Chondrocyte (in vitro differentiated cells): ENCODE results near the gene PRSS50. TPM values are rescaled to one million over a fixed set of nuclear protein-coding genes. Genes with fewer than 3 reads are reported as not detected.

Experiments
- DNase-seq: peaks from one replicate; pipeline ENCODE4 v3.0.0; 2021; ENCODE audit warnings: mixed read lengths, low spot score
- H3K27ac Mint-ChIP-seq: one replicate; pipeline ENCODE4 v1.8.0; 2021; ENCODE audit warnings: mild to moderate bottlenecking, moderate library complexity, mixed read lengths; ENCODE audit not compliant: unreplicated experiment
- H3K27me3 Mint-ChIP-seq: 2 replicates; pipeline ENCODE4 v1.8.0; 2021; ENCODE audit warnings: low read depth, mixed read lengths
- H3K36me3 Mint-ChIP-seq: 2 replicates; pipeline ENCODE4 v1.8.0; 2021; ENCODE audit warnings: low read depth, mixed read lengths
- H3K4me1 Mint-ChIP-seq: 2 replicates; pipeline ENCODE4 v1.8.0; 2021; ENCODE audit warnings: low read depth, mild to moderate bottlenecking, mixed read lengths
- H3K4me3 Mint-ChIP-seq: one replicate; pipeline ENCODE4 v1.8.0; 2021; ENCODE audit warnings: mild to moderate bottlenecking, moderate library complexity, mixed read lengths; ENCODE audit not compliant: unreplicated experiment
- H3K9me3 Mint-ChIP-seq: 2 replicates; pipeline ENCODE4 v1.8.0; 2021; ENCODE audit warnings: low read depth, mixed read lengths
- total RNA-seq: library from RNA; stranded (reverse); gene quantifications from 3 replicates; pipeline ENCODE4 v1.2.1, GENCODE V29; 2021
- TF ChIP-seq, protein P1 (sequence below): fragments of 200-600 bp; sonication (generic); IDR thresholded peaks from 2 replicates; pipeline ENCODE4 v1.5.0; 2021; ENCODE audit warnings: antibody characterized with exemption, mild to moderate bottlenecking, moderate library complexity

Gene PRSS50
- total RNA-seq, 1 donor from 2014 or later = not detected

GRCh38 chr3:46713898-46714552 lies 3.6 kb downstream of the PRSS50 start:
- Mint-ChIP-seq H3K27me3 (peaks cover 4% of the 10 kb centered on the region), H3K4me3 (no peak overlapping the region), H3K9me3 (no peaks in the 10 kb centered on the region), H3K27ac (no peak overlapping the region), H3K36me3 (no peaks in the 10 kb centered on the region), H3K4me1 (no peaks in the 10 kb centered on the region)
- DNase-seq = no peak
- TF ChIP-seq, protein P1, sequence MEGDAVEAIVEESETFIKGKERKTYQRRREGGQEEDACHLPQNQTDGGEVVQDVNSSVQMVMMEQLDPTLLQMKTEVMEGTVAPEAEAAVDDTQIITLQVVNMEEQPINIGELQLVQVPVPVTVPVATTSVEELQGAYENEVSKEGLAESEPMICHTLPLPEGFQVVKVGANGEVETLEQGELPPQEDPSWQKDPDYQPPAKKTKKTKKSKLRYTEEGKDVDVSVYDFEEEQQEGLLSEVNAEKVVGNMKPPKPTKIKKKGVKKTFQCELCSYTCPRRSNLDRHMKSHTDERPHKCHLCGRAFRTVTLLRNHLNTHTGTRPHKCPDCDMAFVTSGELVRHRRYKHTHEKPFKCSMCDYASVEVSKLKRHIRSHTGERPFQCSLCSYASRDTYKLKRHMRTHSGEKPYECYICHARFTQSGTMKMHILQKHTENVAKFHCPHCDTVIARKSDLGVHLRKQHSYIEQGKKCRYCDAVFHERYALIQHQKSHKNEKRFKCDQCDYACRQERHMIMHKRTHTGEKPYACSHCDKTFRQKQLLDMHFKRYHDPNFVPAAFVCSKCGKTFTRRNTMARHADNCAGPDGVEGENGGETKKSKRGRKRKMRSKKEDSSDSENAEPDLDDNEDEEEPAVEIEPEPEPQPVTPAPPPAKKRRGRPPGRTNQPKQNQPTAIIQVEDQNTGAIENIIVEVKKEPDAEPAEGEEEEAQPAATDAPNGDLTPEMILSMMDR = no peak

DNA sequence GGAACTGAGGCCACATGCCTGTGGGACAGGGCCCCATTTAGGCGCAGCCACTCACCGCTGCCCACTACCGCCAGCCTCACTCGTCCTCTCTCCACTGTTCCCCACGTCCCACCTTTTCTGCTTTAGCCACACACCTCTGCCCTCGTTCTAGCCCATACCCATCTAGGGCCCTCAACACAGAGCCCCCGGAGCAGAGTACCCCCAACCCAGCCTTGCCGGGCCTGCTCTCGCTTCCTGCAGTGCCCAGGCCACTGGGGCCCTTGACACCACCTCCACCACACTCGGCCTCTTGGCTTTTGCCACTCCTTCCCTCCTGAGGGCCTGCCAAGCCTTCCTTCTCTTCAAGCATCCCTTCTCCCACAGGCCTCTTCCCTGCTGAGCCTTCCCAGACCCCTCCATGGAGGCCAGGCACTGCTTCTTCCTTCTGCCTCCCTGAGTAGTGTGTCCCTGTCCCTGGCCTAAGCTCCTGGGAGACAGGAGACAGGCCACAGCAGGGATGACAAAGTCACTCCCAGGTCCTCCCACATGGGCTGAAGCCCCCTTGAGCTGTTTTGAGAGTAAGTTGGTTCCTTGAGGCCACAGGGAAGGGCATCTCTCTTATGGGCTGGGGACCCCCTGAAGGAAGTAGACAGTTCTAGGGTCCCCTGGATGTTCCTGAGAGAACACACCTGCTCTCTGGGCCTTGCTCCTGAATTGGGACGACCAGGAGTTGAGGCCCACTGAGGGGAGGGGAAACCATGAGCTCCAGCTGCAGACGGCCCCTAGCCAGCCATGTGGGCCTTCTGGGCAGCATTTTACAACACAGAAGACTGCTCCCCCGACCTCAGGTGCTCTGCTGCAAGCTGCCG lies 4.4 kb downstream of the PRSS50 start:
- DNase-seq = no peak
- Mint-ChIP-seq H3K9me3 (no peaks in the 10 kb centered on the region), H3K4me3 (no peak overlapping the region), H3K4me1 (no peaks in the 10 kb centered on the region), H3K36me3 (no peaks in the 10 kb centered on the region), H3K27ac (no peak overlapping the region), H3K27me3 (peaks cover 4% of the 10 kb centered on the region)
- TF ChIP-seq, protein P1 = no peak

DNA sequence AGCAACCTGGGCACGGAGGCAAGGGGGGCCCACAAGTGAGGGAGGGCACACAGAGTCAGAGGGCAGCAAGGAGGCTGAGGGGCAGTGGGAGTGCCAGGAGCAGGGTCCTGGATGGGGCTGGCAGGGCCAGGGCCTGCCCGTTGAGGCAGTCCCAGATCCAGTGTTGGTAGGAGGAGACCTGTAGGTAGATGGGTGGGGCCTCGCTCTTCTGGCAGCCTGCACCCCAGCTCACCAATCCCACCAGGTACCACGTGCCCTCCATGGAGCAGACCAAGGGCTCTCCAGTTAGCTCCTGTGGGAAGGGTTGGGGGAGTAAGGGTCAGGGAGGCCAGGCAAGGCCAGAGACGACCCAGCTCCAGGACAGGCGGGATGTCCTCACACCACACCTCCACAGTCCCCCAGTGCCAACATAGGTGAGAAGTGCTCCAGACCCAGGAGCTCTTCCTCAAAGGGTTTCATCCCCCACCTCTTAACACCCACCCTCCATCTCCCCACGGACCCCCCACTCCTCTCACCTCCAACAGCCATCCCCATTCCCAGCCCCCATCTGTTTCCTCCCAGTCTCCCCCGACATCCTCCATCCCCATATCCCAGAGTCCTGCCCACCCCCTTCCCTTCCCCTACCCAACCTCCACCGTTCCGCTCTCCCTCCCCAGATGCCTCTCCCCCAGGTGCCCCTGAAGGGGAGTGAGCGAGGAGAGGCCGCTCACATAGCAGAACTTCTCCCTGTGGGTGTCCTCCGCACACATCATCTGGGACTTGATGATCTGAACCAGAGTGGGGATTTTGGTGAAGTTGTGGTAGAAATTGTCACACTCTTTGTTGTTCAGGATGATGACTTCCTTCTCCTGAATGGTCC lies 5.2 kb downstream of the PRSS50 start:
- H3K4me1 Mint-ChIP-seq = no peaks in the 10 kb centered on the region
- TF ChIP-seq, protein P1 = no peak
- no peaks in the 10 kb centered on the region for H3K36me3 Mint-ChIP-seq
- no peaks in the 10 kb centered on the region for H3K9me3 Mint-ChIP-seq
- DNase-seq = no peak
- H3K4me3 Mint-ChIP-seq = no peak overlapping the region
- H3K27ac Mint-ChIP-seq = no peak overlapping the region
- H3K27me3 Mint-ChIP-seq = peaks cover 4% of the 10 kb centered on the region

DNA sequence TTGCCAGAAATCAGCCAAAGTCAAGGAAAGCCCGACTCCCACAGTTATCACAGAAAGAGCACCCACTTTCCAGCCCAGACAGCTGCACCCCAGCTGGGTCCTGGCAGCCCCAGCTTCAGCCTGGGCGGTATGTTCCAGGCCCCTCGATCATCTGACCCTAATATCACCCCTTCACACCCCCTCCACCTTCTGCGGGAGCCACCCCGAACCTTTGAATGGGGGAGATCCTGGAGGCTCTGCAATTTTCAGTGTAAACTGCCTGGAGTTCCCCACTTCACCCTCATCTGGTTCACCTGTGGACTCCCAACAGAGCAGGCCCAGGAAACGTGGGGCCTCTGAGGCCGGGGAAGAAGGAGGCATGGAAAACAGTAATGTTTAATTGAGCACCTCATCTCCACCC lies 5.9 kb downstream of the PRSS50 start:
- H3K27ac Mint-ChIP-seq = no peak overlapping the region
- H3K4me3 Mint-ChIP-seq = no peak overlapping the region
- H3K36me3 Mint-ChIP-seq = no peaks in the 10 kb centered on the region
- no peaks in the 10 kb centered on the region for H3K4me1 Mint-ChIP-seq
- H3K9me3 Mint-ChIP-seq = no peaks in the 10 kb centered on the region
- TF ChIP-seq, protein P1 = no peak
- no peak for DNase-seq
- peaks cover 4% of the 10 kb centered on the region for H3K27me3 Mint-ChIP-seq

DNA sequence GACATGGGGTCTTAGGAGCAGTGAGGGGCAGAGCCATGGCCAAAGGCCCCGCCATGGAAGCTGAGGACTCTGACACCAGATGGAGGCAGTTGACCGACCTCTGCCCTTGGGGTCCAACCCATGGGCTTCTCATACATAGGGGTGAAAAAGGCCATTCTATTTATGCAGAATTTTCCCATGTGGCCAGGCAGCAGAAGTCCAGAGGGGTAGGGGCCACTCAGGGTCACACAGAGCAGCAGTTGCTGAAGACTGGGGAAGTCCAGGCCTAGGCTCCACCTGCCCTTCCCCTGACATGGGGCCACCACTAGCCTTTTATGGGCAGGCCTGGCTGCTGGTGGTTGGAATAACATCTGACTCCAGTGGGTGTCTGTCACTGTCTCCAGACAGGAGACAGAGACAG lies 6.4 kb downstream of the PRSS50 start:
- TF ChIP-seq, protein P1 = no peak
- no peaks in the 10 kb centered on the region for H3K9me3 Mint-ChIP-seq
- H3K4me3 Mint-ChIP-seq = no peak overlapping the region
- H3K4me1 Mint-ChIP-seq = peaks cover 3% of the 10 kb centered on the region
- H3K27me3 Mint-ChIP-seq = peaks cover 4% of the 10 kb centered on the region
- no peak for DNase-seq
- H3K27ac Mint-ChIP-seq = no peak overlapping the region
- H3K36me3 Mint-ChIP-seq = no peaks in the 10 kb centered on the region
